UCSD-AML1 (cell line): ENCODE measurements around the gene ADCY5.
"Not testable (repeated sequence)": the region's sequence is repeated elsewhere in the genome, so short reads cannot be mapped to it uniquely, and the experiment has no call there.

Experiments used
- DNase-seq: peaks from one replicate; lab custom pipeline; 2025; ENCODE audit not compliant: unreplicated experiment; lab: John Stamatoyannopoulos, UW

The ADCY5 gene

DNA sequence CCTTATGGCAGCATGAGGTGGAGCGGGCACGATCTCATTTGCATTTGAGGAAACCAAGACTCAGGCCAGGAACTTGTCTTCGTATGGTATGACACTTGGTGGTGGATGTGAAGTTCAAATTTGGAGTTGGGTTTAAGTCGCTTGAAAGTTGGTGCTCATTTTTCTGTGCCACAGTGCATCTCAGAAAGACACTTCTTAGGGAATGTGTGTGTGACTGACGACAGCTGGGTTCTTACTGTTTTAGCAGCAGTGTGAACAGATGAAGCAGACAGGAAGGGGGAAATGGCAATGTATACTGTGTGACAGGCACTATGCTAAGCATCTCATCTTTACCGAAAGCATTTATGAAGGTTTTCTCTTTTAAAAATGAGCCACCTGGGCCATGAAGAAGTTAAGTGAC is 171.8 kb downstream of the ADCY5 start:
- DNase-seq = no peak

DNA sequence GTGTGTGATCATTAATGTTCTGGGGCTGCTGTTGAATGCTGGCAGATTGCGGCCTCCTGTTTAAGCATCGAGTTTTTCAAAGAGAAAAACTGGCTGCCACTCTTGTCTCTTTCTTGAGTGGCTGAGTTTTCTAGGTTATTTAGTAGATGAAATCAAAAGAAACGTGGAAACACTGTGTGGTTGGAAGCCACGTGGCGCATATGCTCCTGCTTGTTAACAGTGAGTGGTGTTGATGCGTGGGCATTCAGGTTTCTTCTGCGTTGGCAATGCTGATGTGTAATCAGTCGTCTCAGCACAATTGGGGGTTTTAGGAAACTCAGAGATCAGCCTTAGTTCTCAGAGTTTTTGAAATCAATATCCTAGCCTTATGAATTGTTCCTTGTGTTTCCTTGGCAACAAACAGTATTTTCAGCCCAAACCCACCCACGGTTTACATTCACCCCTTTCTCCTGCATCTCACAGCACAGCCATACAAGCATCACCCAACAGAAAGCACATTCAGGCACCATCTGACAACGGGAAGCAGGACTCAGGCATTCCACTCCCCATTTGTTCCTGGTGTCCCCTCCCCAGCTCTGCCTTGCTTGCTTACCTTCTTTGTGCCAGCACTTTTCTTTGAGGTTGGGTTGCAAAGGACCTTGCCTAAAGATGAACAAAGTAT is 172.4 kb downstream of the ADCY5 start:
- DNase-seq = no peak

DNA sequence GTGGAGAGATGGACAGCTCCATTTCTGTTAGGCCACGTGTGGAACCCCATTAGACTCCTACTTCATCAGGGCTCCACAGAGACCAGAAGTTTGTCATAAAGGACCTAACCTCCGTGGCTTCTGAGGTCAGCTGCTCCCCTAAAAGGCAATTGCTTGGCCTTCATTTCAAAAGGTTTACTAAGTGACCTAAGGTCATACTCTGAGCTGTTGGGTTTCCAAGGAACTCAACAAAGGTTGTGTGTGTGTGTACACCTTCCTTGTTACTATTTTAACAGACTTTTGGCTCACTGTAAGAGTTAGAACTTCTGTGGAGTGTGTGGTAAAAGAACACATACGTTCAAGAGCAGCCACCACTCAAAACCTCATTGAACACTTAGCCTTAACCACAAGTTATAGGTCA is 173.2 kb downstream of the ADCY5 start:
- no peak for DNase-seq

DNA sequence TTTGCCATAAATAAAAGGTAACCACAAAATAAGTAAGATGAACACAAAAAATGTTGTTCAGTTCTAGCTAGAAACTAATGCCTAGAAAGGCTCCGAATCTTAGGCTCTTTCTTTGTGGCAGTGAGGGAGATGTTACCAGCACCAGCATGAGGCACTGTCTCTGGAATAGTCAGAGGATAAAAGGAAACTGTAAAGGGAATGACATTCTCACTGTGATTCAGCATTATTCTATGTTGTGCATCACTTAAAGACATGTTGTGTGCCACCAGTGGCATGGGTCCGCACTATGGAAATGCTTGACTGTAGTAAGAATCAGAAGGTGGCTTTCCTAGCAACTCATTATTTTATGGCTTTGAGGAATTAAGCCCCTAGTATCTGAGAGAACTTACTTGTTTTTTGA is 176.3 kb downstream of the ADCY5 start:
- DNase-seq = no peak

DNA sequence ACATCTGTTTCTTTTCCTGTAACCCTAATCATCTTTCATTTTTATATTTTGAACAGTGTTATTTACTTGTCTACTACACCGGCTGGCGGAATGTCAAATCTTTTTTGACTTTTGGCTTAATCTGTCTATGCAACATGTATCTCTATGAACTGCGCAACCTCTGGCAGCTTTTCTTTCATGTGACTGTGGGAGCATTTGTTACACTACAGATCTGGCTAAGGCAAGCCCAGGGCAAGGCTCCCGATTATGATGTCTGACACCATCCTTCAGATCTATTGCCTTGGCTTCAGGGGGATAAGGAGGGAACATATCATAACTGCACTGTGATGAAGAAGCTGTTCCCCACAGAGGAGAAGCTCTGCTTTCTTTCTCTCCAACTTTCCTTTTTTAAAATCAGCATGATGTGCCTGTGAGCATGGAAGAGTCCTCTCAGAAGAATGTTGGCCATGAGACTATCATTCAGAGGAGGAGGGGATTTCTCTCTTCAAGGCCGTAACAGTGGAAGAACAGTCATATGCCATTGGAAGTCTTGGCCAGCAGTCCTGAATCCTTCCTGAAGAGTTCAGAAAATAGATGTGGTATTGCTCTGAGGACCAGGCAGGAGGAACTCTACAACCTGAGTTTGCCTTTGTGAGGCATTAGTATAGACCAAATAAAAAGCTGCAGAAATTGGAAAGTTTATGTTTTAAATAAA is 177.3 kb downstream of the ADCY5 start:
- no peak for DNase-seq

DNA sequence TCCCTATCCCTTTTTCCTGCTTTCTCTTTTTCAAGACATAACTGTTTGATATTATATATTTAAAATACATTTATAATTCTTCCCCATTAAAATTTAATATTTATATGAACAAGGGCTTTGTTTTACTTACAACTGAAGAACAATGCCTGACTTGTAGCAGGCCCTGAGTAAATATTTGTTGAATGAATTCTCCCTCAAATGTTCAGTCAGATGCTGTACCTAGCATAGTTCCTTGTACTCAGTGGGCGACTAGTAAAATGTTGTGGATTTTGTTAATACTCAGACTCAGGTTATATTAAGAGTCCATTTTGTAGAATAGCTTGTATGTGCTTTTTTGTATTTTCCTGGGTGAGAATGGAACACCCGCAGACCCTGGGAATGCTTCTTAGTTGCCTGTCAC is 178.1 kb downstream of the ADCY5 start:
- no peak for DNase-seq

DNA sequence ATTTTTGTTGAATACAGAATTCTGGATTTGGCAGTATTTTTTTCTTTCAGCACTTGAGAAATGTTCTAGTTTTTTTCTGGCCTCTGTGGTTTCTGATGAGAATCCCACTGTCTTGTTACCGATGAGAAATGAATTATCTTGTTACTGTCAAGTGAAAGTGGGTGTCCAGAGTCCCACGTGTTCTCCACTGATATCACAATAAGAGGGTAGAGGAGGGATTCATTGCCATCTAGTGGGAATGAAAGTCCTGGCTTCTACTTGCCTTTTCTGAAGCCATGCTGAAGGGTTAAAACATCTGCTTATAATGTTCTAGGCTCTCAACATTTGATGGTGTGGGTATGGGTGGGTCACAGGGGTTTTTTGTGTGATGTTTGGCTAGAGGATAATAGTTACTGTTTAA is 181.1 kb downstream of the ADCY5 start:
- no peak for DNase-seq

DNA sequence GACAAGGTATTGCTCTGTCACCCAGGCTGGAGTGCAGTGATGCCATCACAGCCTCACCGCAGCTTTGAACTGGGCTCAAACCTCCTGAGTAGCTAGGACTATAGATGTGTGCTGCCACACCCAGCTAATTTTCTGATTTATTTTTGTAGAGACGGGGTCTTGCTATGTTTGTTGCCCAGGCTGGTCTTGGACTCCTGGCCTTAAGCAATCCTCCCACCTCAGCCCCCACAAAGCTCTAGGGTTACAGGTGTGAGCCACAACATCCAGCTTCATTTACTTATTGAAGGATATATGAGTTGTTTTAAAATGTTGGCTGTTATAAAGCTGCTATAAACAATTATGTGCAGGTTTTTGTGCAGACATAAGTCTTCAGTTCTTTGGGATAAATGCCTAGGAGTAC is 184.9 kb downstream of the ADCY5 start:
- DNase-seq = no peak

DNA sequence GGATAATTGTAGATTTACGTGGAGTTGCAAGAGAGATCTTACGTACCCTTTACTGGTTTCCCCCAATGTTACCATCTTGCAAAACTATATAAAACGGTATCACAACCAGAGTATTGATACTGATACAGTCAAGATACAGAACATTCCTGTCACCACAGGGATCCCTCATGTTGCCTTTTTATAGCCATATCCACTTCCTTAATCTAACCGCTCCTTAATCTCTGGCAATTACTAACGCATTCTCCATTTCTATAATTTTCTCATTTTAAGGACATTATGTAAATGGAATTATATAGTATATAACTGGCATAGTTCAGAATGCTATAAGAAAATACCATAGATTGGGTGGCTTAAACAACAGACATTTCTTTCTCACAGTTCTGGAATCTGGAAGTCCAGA is 186.0 kb downstream of the ADCY5 start:
- no peak for DNase-seq

DNA sequence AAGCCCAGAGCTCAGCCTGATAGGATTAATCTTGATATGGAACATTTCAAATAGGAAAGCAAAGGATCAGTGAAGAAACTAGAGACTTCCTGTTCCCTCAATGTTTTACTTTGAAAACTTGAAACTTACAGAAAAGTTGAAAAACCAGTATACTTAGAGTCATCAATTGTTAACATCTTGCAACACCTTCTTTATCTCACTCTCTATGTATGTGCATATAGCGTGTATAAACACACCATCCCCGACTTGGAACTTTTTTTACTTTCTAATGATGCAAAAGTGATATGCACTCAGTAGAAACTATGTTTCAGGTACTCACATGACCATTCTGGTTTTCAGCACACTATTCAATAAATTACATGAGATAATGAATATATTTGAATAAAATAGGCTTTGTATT is 186.7 kb downstream of the ADCY5 start:
- DNase-seq = no peak

DNA sequence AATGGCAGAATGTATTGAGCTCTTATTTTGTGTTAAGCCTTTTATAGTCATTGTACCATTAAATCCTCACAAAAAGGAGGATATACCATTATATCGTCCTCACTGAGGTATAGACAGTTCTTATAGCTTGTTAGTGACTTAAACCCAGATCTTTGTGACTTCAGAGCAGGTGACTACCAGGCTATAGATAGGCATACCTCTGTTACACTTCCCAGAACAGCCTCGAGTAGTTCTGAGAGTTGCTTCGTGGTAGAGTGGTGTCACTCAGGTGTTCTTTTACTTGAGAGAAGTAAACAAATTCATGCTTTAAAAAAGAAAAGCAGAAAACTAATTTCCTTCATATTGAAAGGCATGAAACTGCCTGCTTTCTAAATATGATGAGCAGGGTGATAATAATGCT is 187.2 kb downstream of the ADCY5 start:
- DNase-seq = no peak

DNA sequence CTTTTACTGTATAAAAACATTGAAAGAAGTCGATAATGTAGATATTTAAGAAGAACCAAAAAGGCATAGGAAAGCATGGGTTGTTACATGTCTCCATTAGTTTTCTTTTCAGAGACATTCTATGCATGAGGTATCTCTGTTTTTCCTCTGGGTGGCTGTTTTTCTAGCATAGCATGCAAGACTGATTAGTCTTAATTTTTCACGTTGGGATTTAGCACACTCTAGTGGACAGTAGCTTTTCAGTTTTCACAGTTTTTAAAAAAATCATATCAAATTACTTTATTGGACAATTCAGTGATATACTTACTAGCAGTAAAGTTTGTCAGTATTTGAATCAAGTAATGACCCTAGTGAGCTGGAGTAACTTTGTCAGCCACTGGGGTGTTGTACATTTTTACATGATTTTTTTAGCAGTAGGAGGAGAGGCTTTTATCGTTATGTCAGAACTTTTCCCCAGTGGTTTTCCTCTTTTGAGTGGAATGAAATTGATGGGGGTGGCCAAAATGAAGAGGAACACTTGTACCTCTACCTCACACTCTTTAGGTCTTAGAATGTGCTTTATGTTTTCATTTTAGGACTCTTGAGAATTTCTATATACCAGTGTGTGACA is 190.0 kb downstream of the ADCY5 start:
- DNase-seq = no peak

DNA sequence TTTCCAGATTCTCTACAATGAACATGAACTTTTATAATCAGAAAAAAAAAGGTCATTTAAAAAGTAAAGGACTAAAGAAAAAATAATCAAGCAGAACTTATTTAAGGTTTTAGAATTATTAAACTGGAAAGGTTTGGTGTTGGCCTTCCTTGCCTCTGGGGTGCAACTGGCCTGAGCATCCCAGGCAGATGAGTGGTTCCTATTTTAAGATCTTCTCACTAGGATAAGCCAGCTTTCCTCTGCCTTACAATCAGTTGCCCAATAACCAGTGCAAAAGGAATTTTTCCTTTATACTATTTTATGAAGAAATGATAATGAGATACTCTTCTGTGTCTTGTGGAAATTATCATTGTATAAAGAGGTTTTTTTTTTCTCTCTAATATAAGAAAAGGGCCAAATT is 190.5 kb downstream of the ADCY5 start:
- no peak for DNase-seq

DNA sequence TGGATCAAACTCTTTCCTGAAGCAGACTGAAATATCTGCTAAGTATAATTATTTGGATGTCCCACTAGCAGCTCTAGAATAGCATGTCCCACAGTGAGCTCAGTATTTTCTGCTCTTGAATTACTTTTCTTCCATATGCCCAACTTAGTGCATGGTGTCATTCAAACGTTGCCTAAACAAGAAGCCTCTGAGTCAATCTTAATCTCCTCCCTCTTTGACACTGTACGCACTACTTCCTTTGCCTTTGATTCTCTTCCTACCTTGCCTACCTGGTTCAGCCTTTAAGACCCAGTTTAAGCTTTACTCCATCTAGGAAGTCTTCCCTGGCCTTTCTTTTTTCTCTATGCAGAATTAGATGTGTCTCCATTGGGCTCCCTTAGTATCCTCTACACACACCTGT is 192.6 kb downstream of the ADCY5 start:
- DNase-seq = no peak

DNA sequence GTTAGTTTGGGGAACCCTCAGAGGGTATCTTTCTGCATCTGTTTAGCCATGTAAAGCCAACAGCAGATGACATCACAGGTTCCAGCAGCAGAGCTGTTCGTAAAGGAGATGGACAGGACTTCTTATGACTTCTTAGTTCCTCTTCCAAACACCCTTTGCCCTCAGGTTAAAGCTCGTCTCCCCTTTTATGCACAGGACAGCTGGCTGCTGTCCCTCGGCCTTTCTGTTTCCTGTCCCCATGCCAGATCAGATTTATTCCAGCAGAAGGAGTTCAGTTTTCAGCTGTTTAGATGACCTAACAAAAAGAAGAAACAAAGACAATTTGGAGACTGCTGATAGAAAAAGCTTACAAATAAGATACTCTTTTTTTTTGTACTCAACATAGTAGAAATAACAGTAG is 202.0 kb downstream of the ADCY5 start:
- no peak for DNase-seq

DNA sequence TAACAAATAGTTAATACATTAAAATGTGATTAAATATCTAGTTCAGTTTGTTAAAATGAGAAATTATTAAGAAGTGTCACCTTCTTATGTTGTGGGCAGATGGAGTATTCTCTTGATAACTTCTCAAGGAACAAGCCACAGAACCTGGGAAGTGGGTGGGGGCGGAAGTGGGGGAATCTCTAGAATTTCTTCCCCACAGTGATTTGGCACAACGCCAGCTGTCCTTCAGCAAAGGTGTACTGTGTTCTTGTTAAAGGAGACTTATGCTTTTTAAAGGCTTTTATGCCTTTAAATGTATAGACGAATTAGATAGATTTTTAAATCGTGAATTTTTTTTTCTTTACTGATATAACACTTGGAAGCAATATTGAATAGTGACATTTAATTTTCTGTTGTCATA is 204.8 kb downstream of the ADCY5 start:
- no peak for DNase-seq

DNA sequence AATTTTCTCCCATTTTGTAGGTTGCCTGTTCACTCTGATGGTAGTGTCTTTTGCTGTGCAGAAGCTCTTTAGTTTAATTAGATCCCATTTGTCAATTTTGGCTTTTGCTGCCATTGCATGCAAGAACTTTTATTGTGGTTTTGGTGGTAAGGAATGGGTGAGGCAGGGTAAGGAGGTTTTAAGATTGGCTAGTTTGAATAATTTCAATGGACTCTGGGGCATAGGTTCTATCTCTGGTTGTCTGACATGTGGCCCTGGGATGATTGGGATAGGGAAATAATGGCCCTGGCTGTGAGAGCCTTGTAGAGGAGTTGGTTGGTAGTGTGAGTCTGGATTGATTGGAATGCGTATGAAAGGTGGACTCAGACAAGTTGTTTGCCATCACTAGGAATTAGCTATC is 209.1 kb downstream of the ADCY5 start:
- no peak for DNase-seq

DNA sequence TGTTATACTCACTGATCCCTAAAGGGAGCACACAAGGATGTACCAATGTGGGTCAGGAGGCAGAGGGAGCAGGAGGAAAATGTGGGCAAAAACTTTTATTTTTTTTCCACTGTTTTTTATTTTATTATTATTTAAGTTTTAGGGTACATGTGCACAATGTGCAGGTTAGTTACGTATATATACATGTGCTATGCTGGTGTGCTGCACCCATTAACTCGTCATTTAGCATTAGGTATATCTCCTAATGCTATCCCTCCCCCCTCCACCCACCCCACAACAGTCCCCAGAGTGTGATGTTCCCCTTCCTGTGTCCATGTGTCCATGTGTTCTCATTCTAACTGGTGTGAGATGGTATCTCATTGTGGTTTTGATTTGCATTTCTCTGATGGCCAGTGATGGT is 209.7 kb downstream of the ADCY5 start:
- DNase-seq = not testable (repeated sequence)

DNA sequence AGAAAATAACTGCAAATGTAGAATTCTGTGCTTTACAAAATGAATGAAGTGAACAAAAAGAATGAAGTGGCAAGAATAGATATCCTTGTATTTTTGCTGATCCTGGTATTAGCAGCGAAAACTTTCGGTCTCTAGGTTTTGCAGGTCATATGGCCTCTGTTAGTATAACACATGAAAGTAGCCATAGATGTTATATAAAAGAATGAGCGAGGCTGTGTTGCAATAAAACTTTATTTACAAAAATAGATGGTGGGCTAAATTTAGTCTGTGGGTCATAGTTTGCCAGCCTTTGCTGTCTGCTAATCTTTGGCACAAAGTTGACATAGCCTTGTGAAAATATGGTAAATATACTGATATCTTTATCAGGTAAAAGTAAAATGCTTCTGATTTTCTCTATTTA is 212.0 kb downstream of the ADCY5 start:
- DNase-seq = no peak
